ENCODE results near the gene INAVA. TPM values are rescaled to one million over a fixed set of nuclear protein-coding genes. Genes with fewer than 3 reads are reported as not detected.

Gene INAVA
- total and polyA plus RNA-seq, 2 of the 13 experiments (the other 11 are each of a cell fraction or from before 2014, with no cell fraction given) = 6.0 to 13.5 TPM

GRCh38 chr1:200907611-200908097, 13.0 kb downstream of the INAVA start (continued):
- TF ChIP-seq, protein P1, sequence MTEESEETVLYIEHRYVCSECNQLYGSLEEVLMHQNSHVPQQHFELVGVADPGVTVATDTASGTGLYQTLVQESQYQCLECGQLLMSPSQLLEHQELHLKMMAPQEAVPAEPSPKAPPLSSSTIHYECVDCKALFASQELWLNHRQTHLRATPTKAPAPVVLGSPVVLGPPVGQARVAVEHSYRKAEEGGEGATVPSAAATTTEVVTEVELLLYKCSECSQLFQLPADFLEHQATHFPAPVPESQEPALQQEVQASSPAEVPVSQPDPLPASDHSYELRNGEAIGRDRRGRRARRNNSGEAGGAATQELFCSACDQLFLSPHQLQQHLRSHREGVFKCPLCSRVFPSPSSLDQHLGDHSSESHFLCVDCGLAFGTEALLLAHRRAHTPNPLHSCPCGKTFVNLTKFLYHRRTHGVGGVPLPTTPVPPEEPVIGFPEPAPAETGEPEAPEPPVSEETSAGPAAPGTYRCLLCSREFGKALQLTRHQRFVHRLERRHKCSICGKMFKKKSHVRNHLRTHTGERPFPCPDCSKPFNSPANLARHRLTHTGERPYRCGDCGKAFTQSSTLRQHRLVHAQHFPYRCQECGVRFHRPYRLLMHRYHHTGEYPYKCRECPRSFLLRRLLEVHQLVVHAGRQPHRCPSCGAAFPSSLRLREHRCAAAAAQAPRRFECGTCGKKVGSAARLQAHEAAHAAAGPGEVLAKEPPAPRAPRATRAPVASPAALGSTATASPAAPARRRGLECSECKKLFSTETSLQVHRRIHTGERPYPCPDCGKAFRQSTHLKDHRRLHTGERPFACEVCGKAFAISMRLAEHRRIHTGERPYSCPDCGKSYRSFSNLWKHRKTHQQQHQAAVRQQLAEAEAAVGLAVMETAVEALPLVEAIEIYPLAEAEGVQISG (CRISPR knock-in tag; IDR thresholded peaks at IDR 0.05) = no peak
- TF ChIP-seq ZNF839 (CRISPR knock-in tag; IDR thresholded peaks at IDR 0.05; ENCODE audit: borderline replicate concordance) = no peak
- TF ChIP-seq, protein P2, sequence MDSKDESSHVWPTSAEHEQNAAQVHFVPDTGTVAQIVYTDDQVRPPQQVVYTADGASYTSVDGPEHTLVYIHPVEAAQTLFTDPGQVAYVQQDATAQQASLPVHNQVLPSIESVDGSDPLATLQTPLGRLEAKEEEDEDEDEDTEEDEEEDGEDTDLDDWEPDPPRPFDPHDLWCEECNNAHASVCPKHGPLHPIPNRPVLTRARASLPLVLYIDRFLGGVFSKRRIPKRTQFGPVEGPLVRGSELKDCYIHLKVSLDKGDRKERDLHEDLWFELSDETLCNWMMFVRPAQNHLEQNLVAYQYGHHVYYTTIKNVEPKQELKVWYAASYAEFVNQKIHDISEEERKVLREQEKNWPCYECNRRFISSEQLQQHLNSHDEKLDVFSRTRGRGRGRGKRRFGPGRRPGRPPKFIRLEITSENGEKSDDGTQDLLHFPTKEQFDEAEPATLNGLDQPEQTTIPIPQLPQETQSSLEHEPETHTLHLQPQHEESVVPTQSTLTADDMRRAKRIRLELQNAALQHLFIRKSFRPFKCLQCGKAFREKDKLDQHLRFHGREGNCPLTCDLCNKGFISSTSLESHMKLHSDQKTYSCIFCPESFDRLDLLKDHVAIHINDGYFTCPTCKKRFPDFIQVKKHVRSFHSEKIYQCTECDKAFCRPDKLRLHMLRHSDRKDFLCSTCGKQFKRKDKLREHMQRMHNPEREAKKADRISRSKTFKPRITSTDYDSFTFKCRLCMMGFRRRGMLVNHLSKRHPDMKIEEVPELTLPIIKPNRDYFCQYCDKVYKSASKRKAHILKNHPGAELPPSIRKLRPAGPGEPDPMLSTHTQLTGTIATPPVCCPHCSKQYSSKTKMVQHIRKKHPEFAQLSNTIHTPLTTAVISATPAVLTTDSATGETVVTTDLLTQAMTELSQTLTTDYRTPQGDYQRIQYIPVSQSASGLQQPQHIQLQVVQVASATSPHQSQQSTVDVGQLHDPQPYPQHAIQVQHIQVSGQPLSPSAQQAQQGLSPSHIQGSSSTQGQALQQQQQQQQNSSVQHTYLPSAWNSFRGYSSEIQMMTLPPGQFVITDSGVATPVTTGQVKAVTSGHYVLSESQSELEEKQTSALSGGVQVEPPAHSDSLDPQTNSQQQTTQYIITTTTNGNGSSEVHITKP (CRISPR knock-in tag; IDR thresholded peaks at IDR 0.05; ENCODE audit: low read depth) = peak; percentile 65; the same call in 1 of the 2 replicates
- TF ChIP-seq ZNF558 (CRISPR knock-in tag; IDR thresholded peaks at IDR 0.05; ENCODE audit: borderline replicate concordance) = no peak
- TF ChIP-seq ZNF441 (CRISPR knock-in tag; IDR thresholded peaks at IDR 0.05; ENCODE audit: borderline replicate concordance) = no peak
- no peak for TF ChIP-seq HOXD1 (CRISPR knock-in tag; IDR thresholded peaks at IDR 0.05)
- TF ChIP-seq ZNF263 (CRISPR knock-in tag; IDR thresholded peaks at IDR 0.05) = peak; percentile 42; the same call in 1 of the 2 replicates
- no peak for TF ChIP-seq KLF16 (CRISPR knock-in tag; IDR thresholded peaks at IDR 0.05)
- no peak for TF ChIP-seq ZNF253 (CRISPR knock-in tag; IDR thresholded peaks at IDR 0.05; ENCODE audit: borderline replicate concordance)
- TF ChIP-seq ZNF598 (CRISPR knock-in tag; IDR thresholded peaks at IDR 0.05; ENCODE audit: borderline replicate concordance) = no peak
- peak; percentile 79 for TF ChIP-seq ETV5 (CRISPR knock-in tag; IDR thresholded peaks at IDR 0.05; ENCODE audit: borderline replicate concordance)
- TF ChIP-seq PHB2 (IDR thresholded peaks at IDR 0.05; ENCODE audit: partially characterized antibody) = no peak
- TF ChIP-seq ZNF766 (CRISPR knock-in tag; IDR thresholded peaks at IDR 0.05; ENCODE audit: borderline replicate concordance) = no peak
- no peak for TF ChIP-seq ZNF749 (CRISPR knock-in tag; IDR thresholded peaks at IDR 0.05; ENCODE audit: borderline replicate concordance)
- no peak for TF ChIP-seq POLR2AphosphoS2 (IDR thresholded peaks at IDR 0.05; ENCODE audit: low read depth, low read length)
- TF ChIP-seq, protein P3, sequence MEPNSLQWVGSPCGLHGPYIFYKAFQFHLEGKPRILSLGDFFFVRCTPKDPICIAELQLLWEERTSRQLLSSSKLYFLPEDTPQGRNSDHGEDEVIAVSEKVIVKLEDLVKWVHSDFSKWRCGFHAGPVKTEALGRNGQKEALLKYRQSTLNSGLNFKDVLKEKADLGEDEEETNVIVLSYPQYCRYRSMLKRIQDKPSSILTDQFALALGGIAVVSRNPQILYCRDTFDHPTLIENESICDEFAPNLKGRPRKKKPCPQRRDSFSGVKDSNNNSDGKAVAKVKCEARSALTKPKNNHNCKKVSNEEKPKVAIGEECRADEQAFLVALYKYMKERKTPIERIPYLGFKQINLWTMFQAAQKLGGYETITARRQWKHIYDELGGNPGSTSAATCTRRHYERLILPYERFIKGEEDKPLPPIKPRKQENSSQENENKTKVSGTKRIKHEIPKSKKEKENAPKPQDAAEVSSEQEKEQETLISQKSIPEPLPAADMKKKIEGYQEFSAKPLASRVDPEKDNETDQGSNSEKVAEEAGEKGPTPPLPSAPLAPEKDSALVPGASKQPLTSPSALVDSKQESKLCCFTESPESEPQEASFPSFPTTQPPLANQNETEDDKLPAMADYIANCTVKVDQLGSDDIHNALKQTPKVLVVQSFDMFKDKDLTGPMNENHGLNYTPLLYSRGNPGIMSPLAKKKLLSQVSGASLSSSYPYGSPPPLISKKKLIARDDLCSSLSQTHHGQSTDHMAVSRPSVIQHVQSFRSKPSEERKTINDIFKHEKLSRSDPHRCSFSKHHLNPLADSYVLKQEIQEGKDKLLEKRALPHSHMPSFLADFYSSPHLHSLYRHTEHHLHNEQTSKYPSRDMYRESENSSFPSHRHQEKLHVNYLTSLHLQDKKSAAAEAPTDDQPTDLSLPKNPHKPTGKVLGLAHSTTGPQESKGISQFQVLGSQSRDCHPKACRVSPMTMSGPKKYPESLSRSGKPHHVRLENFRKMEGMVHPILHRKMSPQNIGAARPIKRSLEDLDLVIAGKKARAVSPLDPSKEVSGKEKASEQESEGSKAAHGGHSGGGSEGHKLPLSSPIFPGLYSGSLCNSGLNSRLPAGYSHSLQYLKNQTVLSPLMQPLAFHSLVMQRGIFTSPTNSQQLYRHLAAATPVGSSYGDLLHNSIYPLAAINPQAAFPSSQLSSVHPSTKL (CRISPR knock-in tag; IDR thresholded peaks at IDR 0.05) = peak; percentile 61; the same call in 1 of the 2 replicates
- TF ChIP-seq, protein P4, sequence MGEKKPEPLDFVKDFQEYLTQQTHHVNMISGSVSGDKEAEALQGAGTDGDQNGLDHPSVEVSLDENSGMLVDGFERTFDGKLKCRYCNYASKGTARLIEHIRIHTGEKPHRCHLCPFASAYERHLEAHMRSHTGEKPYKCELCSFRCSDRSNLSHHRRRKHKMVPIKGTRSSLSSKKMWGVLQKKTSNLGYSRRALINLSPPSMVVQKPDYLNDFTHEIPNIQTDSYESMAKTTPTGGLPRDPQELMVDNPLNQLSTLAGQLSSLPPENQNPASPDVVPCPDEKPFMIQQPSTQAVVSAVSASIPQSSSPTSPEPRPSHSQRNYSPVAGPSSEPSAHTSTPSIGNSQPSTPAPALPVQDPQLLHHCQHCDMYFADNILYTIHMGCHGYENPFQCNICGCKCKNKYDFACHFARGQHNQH (CRISPR knock-in tag; IDR thresholded peaks at IDR 0.05) = peak; percentile 30; the same call in 1 of the 2 replicates
- no peak for TF ChIP-seq ZNF496 (CRISPR knock-in tag; IDR thresholded peaks at IDR 0.05; ENCODE audit: insufficient replicate concordance)
